GM19238 (cell line): ENCODE measurements around the gene CCDC89.

Source experiments
- DNase-seq: peaks from one replicate; pipeline ENCODE4 v3.0.0; 2011; ENCODE audit warnings: low spot score; ENCODE audit not compliant: insufficient read length

Gene CCDC89

GRCh38 chr11:85685820-85686459 is at the start of gene CCDC89:
TSS of gene CCDC89 (minus strand) at chr11:85686195. CDS start at chr11:85686130, 65 bp downstream.
- no peak for DNase-seq

- DNase-seq = no peak
These were observed 47.0 kb upstream of the CCDC89 start for GRCh38 chr11:85732965-85733364.

- no peak for DNase-seq
These were observed 40.4 kb upstream of the CCDC89 start for GRCh38 chr11:85726381-85726780.

- no peak for DNase-seq
These were observed 39.7 kb upstream of the CCDC89 start for GRCh38 chr11:85725510-85726258.

- DNase-seq = no peak
These were observed 38.9 kb upstream of the CCDC89 start for GRCh38 chr11:85724748-85725465.

GRCh38 chr11:85723088-85723487 is 37.1 kb upstream of the CCDC89 start:
- no peak for DNase-seq

GRCh38 chr11:85721191-85721590 is 35.2 kb upstream of the CCDC89 start:
- no peak for DNase-seq

- no peak for DNase-seq
These were observed 33.2 kb upstream of the CCDC89 start for GRCh38 chr11:85718991-85719807.

GRCh38 chr11:85718126-85718943 is 32.3 kb upstream of the CCDC89 start:
- no peak for DNase-seq

- DNase-seq = no peak
These were observed 31.4 kb upstream of the CCDC89 start for GRCh38 chr11:85717429-85717828.

GRCh38 chr11:85712953-85713352 is 27.0 kb upstream of the CCDC89 start:
- no peak for DNase-seq

- no peak for DNase-seq
These were observed 24.9 kb upstream of the CCDC89 start for GRCh38 chr11:85710917-85711316.

- no peak for DNase-seq
These were observed 24.1 kb upstream of the CCDC89 start for GRCh38 chr11:85709941-85710702.

GRCh38 chr11:85705800-85706199 is 19.8 kb upstream of the CCDC89 start:
- DNase-seq = no peak

- DNase-seq = no peak
These were observed 19.0 kb upstream of the CCDC89 start for GRCh38 chr11:85704967-85705366.

- no peak for DNase-seq
These were observed 14.2 kb upstream of the CCDC89 start for GRCh38 chr11:85699957-85700741.

GRCh38 chr11:85698195-85698594 is 12.2 kb upstream of the CCDC89 start:
- DNase-seq = no peak

- DNase-seq = no peak
These were observed 11.8 kb upstream of the CCDC89 start for GRCh38 chr11:85697747-85698146.

GRCh38 chr11:85695546-85695945 is 9.6 kb upstream of the CCDC89 start:
- no peak for DNase-seq
